ENCODE measurements around the gene AK4. TPM values are rescaled to one million over a fixed set of nuclear protein-coding genes. Genes with fewer than 3 reads are reported as not detected.

Gene AK4
- total RNA-seq, 1 donor from 2014 or later, result 133 TPM

GRCh38 chr1:65277605-65278347 lies 129.8 kb downstream of the AK4 start:
- no peak for TF ChIP-seq EZH2 (IDR thresholded peaks at IDR 0.05; ENCODE audit: insufficient read depth, low read length)
- no peak for TF ChIP-seq CTCF (IDR thresholded peaks at IDR 0.05; ENCODE audit: insufficient read depth, low read depth, low read length)
- no peak overlapping the region for H3K4me2 ChIP-seq (ENCODE audit: low read length)
- no peaks in the 10 kb centered on the region for H3K27me3 ChIP-seq (ENCODE audit: insufficient read depth, low read length)
- no peaks in the 10 kb centered on the region for H3K36me3 Mint-ChIP-seq (ENCODE audit: low read depth, unreplicated experiment)
- H3K27me3 Mint-ChIP-seq (ENCODE audit: low read depth, unreplicated experiment), result no peaks in the 10 kb centered on the region
- no peaks in the 10 kb centered on the region for H4K20me1 ChIP-seq (ENCODE audit: insufficient read depth, low read length)
- H3K4me1 ChIP-seq (ENCODE audit: insufficient read depth, low read length), result no peaks in the 10 kb centered on the region
- no peak overlapping the region for H3K9ac ChIP-seq (ENCODE audit: low read length)
- H3K27ac Mint-ChIP-seq (ENCODE audit: unreplicated experiment), result no peak overlapping the region
- no peaks in the 10 kb centered on the region for H3K9me3 ChIP-seq (ENCODE audit: insufficient read depth, low read depth, low read length)
- no peak overlapping the region for H2AFZ ChIP-seq (ENCODE audit: low read depth, low read length)
- no peak overlapping the region for H3K4me3 Mint-ChIP-seq (ENCODE audit: unreplicated experiment)
- no peak for FAIRE-seq
- no peaks in the 10 kb centered on the region for H3K36me3 ChIP-seq (ENCODE audit: insufficient read depth, low read length)
- no peaks in the 10 kb centered on the region for H3K79me2 ChIP-seq (ENCODE audit: insufficient read depth, low read length)
- H3K27ac ChIP-seq (ENCODE audit: low read depth, low read length), result no peak overlapping the region
- H3K4me3 ChIP-seq (ENCODE audit: insufficient read depth, low read depth, low read length), result no peak overlapping the region
- H3K9me3 Mint-ChIP-seq (ENCODE audit: unreplicated experiment), result no peaks in the 10 kb centered on the region
- no peak for DNase-seq (ENCODE audit: low read depth)
- H3K4me1 Mint-ChIP-seq (ENCODE audit: low read depth, unreplicated experiment), result peaks cover 25% of the 10 kb centered on the region

GRCh38 chr1:65278376-65279069 lies 130.5 kb downstream of the AK4 start:
- no peaks in the 10 kb centered on the region for H3K4me1 ChIP-seq (ENCODE audit: insufficient read depth, low read length)
- FAIRE-seq (peak; percentile 9), DNase-seq (ENCODE audit: low read depth) (no peak)
- H3K4me3 ChIP-seq (ENCODE audit: insufficient read depth, low read depth, low read length), result no peak overlapping the region
- H4K20me1 ChIP-seq (ENCODE audit: insufficient read depth, low read length), result no peaks in the 10 kb centered on the region
- no peaks in the 10 kb centered on the region for H3K79me2 ChIP-seq (ENCODE audit: insufficient read depth, low read length)
- no peaks in the 10 kb centered on the region for H3K27me3 ChIP-seq (ENCODE audit: insufficient read depth, low read length)
- no peak for TF ChIP-seq CTCF (IDR thresholded peaks at IDR 0.05; ENCODE audit: insufficient read depth, low read depth, low read length)
- TF ChIP-seq EZH2 (IDR thresholded peaks at IDR 0.05; ENCODE audit: insufficient read depth, low read length), result no peak
- H3K27ac ChIP-seq (ENCODE audit: low read depth, low read length), result no peak overlapping the region
- Mint-ChIP-seq H3K27me3 (ENCODE audit: low read depth, unreplicated experiment) (no peaks in the 10 kb centered on the region), H3K27ac (ENCODE audit: unreplicated experiment) (peak overlapping the region; percentile 64), H3K4me3 (ENCODE audit: unreplicated experiment) (peak overlapping the region; percentile 42), H3K9me3 (ENCODE audit: unreplicated experiment) (no peaks in the 10 kb centered on the region), H3K4me1 (ENCODE audit: low read depth, unreplicated experiment) (peaks cover 25% of the 10 kb centered on the region), H3K36me3 (ENCODE audit: low read depth, unreplicated experiment) (no peaks in the 10 kb centered on the region)
- H2AFZ ChIP-seq (ENCODE audit: low read depth, low read length), result no peak overlapping the region
- no peak overlapping the region for H3K9ac ChIP-seq (ENCODE audit: low read length)
- H3K36me3 ChIP-seq (ENCODE audit: insufficient read depth, low read length), result no peaks in the 10 kb centered on the region
- H3K9me3 ChIP-seq (ENCODE audit: insufficient read depth, low read depth, low read length), result no peaks in the 10 kb centered on the region
- no peak overlapping the region for H3K4me2 ChIP-seq (ENCODE audit: low read length)
